HG02840 (cell line): ENCODE measurements around the gene CBX2.

Source experiments
- ATAC-seq: cut with Tn5 transposase; IDR thresholded peaks from one replicate; pipeline ENCODE4 v1.9.1; 2021; ENCODE audit warnings: mild to moderate bottlenecking, moderate library complexity, moderate number of reproducible peaks; ENCODE audit not compliant: unreplicated experiment, low FRiP score

Gene CBX2

DNA sequence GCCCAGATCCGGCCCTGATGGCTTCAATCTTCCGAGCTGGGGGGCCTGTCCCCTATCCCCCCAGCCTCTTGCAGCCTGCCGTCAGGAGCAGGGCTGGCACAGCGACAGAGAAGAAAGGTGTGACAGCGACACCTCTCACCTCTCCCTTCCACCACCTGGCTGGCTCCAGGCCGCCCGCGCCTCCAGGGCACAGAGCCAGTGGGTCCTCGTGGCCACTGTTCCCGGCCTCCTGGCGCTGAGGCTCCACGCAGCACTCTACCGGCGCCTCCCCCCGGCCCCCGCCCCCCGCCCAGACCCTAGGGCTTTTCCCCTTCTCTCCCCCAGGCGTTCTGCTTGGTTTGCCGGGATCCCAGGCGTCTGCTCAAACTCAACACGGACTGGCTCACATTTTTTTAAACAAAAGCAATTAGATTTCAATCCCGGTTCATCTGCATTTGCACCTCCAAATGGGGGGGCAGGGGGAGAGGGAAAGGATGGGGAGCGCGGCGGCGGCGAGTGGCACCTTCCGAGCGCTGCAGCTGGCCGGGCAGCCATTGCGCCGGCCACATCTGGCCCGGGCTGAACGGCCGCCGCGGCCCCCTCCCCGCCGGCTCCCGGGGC, 31.7 kb downstream of the CBX2 start:
- no peak for ATAC-seq

GRCh38 chr17:79810130-79811010, 32.4 kb downstream of the CBX2 start:
- no peak for ATAC-seq

DNA sequence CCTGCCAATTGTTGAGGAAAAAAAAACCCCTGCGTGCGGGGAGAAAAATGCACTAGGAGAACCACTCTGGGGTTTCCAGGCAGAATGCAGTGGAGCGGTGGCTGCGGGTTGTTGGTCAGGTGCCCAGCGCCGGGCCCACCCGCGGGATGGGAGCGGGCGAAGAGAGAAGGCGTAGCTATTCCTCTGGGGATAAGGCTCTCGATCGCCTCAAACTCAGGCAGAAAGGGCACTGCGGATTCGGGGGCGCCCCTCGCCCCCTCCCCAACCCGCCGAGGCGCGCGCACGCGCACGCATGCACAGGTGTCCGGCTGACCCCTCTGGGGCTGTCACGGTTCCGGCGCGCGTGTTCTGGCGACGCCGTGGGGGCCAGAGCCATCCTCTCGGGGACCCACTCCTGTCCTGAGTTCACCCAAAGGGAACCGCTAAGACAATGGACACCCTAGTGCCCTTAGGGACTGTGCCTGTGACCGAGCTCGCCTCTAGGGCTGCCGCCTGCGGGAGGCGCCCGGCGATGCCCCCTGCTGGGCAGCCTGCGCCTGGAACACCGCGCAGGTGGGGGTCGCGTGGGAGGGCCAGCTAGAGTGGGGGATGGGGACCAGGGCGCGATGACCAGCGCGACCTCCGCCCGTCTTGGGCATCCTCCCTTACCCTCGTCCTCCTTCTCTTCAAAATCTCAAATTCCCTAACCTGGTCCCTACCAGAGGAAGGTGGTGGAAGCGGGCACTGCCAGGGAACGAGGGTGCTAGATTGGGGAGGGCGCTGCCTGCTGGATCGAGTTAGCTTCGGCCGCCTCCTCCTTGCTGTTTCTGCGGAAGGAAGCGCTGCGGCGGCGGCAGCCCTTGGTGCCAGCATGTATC, 33.3 kb downstream of the CBX2 start:
- ATAC-seq, result no peak

- ATAC-seq, result no peak
Observed at GRCh38 chr17:79811868-79812352, 34.0 kb downstream of the CBX2 start.

GRCh38 chr17:79812353-79813258, 34.7 kb downstream of the CBX2 start:
- ATAC-seq, result no peak

DNA sequence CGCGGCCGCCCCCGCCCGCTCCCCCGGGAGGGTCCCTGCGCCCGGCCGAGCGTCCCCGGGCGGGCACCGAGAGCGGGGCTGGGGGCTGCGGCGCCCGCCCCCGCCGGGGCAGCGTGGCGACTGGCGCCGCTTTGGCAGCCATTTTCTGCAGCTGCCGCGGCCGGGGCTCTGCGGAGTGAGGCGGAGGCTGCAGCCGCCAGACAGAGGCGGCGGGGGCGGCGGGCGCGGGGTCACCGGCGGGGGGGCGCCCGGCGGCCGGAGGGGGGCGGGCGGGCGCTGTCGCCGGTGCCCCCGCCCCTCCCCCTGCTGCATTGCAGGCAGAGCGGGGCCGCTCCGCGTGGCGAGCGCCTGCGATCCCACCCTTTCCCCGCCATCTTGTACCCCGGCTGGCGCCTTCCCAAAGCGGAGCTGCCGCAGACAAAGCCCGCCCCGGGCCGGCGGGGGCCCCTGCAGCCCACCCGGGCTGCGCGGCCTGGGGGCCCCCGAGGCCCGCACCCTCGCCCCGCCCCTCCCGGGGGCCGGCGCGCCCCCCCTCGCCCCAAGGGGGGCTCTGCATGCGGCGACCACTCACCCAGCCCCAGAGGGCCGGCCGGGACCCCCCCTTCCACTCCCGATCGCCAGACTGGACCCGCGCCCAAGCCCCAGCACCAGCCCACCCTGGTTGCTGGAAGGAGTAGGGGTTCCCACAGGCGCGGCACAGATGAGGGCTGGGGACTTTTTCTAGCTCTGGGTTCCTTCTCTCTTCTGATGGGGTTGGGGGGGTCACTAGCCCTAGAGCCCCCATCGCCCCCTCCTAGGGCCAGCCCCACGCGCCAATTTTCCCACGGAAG, 35.6 kb downstream of the CBX2 start:
- ATAC-seq, result no peak

DNA sequence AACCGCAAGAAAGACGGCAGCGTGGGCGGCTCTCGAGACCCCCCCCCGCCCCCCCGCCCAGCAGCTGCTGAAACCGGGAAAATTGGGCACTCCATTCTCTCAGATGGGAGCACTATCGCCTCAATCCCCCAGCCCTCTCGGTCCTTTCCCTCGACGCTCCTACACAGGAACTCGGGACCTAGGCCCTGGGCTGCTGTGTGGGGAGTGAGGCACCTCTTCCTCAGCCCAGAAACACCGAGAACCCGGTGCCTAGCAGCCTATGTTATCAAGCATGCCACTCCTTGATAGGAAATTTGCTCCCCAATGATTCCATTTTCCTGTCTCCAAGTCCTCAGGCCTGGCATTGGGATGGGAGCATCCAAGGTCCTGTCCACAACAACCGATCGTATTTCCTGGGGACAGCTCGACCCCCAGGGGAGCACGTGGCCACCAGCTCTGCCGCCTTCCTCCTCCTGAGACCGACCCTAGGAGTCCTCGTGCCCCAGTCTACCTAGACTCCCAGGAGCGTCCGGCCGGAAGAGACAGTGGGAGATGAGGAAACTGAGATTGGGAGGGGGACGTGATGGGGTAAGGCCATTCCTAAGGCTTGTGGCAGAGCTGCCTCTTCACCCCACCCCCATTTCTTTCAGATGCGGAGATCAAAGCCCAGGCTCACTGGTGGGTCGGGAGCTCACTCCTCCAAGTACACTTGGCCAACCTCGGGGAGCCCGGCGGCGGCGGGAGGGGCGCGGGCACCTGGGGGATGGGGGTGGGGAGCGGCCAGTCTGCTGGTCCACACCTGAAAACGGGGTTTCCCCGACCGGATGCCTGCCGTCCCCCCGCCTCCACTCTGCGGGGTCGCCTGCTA, 36.4 kb downstream of the CBX2 start:
- ATAC-seq, result no peak

GRCh38 chr17:79814974-79815835, 37.3 kb downstream of the CBX2 start:
- ATAC-seq, result no peak

DNA sequence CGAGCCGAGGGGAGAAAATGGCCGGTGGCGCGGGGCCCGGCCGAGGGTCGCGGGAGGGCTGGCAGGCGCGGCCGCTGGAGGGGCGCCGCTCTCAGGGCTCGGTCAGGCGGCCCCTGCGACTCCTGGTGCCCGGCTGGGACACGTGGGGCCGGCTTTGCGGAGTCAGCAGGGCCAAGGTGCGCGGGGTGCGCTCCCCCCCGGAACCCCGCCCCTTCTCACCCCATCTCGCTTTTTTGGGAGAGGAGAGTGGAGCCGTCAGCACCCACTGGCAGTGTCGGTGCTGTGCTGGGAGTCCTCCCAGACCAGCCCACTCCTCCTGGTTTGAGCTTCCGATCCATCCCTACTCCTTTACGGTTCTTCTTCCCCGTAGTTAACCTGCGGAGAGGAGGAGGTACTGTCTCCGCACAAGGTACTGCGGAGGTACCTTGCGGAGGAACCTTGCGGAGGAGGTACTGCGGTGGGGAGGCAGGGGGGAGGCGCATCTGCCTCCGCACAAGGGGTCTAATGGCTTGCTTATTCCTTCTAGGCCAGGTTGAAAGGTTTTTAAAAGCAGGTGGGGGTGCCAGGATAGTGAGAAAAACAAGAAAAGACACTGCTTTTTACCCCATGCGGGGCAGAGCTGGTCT, 38.0 kb downstream of the CBX2 start:
- ATAC-seq, result no peak

- ATAC-seq, result no peak
Observed at GRCh38 chr17:79818026-79818758, 40.2 kb downstream of the CBX2 start.

DNA sequence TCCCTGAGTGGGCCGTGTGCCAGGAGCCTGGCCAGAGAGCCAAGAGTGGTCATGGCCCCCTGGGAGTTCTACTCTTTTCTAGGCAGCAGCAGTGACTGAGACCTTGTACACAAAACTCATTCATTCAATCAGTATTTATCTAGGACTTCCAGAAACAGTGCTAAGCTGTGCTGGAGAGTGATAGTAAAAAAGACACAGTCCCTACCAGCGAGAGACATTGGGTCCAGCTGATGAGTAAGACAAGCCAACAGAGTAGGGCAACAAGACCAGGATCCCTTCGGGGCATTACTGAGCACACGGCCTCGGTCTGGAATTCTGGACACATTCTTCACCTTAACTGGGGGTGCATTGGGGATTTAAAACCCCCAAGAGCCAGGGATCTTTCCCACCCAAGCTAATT, 41.1 kb downstream of the CBX2 start:
- ATAC-seq, result no peak

DNA sequence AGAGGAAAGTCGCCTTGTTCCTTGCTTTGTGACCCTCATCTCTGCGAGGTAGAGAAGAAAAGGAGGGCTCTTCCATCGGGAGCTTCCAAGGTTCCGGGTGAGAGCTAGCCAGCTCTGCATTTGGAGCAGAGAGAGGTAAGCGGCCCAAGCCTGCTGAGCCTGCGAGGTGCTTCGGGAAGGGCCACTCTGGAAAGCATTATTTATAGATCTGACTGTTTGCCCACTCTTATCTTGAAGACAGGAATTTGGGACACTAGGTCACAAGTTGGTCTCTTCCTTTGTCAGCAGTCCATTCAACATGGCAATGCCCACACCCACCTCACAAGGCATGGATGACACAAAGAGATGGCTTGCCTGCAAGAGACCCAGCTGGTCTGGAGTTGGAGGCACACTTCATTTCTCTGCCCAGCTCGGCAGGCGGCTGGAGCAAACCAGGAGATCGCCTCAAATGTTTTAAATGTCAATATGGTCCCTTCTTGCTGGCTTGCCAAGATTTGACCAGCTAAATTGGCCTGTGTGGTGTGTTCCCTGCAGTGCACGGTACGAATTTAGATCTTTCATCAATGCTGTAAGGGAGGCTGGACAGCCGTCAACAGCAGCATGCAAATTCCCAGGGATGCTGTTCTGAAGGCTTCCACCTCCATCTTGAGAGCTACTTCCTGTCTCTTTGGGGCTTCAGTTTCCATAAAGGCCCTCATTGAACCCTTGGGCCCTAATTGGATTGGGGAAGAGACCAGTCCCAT, 41.8 kb downstream of the CBX2 start:
- ATAC-seq, result no peak

DNA sequence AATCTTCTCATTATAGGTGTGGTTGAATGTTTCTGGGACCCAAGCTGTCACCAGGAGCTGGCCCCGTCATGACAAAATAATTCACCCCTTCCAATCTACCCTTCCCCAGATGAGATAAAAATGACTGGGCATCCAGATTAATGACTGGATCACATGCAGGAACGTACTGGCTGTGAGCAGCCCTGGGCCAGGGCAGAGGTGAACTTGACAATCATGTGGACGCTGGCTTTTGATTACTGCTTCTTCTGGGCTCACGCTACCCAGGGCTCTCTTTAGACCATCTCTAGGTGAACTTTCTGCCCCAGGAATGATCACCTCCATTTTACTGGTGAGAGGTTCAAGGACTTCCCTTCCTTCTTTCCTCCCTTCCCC, 43.0 kb downstream of the CBX2 start:
- ATAC-seq, result no peak

DNA sequence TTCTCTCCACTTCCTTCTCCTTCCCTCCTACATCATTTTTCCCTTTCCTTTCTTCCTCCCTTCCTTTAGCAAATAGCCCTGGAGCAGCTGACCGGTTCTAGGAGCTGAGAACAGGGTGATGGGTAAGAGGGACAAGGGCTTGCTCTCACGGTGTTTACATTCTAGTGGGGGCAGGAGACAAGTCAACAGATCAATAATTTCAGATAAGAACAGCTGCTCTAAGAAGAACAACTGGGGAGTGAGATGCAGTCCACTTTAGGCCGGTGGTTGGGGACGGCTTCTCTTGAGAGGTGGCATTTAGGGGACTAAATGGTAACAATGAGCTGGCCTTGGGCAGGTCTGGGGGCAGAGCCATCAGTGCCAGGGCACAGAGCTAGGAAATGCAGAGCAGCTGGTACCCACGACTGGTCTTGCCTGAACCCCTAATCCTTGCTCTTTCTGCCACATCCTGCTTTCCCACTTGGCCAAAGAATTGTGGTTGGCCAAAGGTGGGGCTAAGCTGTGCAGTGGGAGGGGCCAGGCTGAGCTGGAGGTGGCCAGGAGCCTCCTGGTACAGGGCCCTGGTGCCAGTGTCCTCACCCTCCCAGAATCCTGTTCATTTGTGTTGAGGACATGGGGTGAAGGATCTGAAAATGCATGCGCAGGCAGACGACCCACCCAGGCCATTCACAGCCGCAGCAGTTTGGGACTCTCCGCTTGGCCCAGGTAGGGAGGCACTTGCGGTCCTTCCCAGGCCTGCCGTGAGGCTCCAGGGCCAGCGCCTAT, 43.6 kb downstream of the CBX2 start:
- no peak for ATAC-seq

- no peak for ATAC-seq
Observed at GRCh38 chr17:79822583-79823124, 44.7 kb downstream of the CBX2 start.
